Stimulated activated CD4-positive, alpha-beta T cell treated with anti-CD3 and anti-CD28 coated beads, Interleukin-15, amount 100 ng/mL, for 24 hours (primary cell): ENCODE results near the gene SLC29A1.
"Not testable (repeated sequence)": the region's sequence is repeated elsewhere in the genome, so short reads cannot be mapped to it uniquely, and the experiment has no call there.

Experiments
- DNase-seq: peaks from one replicate; pipeline ENCODE4 v3.0.0-alpha.2; 2020

SLC29A1 gene

GRCh38 chr6:44224029-44224964, 902 bp downstream of the SLC29A1 start:
- DNase-seq, result peak; percentile 45

GRCh38 chr6:44224965-44225305, 1.5 kb downstream of the SLC29A1 start:
- no peak for DNase-seq

- no peak for DNase-seq
Measured at GRCh38 chr6:44225579-44226325, 2.4 kb downstream of the SLC29A1 start.

- DNase-seq, result no peak
Measured at GRCh38 chr6:44226368-44227147, 3.2 kb downstream of the SLC29A1 start.

GRCh38 chr6:44227148-44227793, 3.9 kb downstream of the SLC29A1 start:
- no peak for DNase-seq

- DNase-seq, result no peak
Measured at GRCh38 chr6:44228031-44228430, 4.6 kb downstream of the SLC29A1 start.

- no peak for DNase-seq
Measured at GRCh38 chr6:44228433-44228832, 5.0 kb downstream of the SLC29A1 start.

GRCh38 chr6:44228836-44229235, 5.4 kb downstream of the SLC29A1 start:
- no peak for DNase-seq

- no peak for DNase-seq
Measured at GRCh38 chr6:44229376-44230033, 6.1 kb downstream of the SLC29A1 start.

- no peak for DNase-seq
Measured at GRCh38 chr6:44230034-44230675, 6.8 kb downstream of the SLC29A1 start.

- not testable (repeated sequence) for DNase-seq
Measured at GRCh38 chr6:44231426-44231825, 8.0 kb downstream of the SLC29A1 start.

- DNase-seq, result no peak
Measured at GRCh38 chr6:44232676-44233566, 9.5 kb downstream of the SLC29A1 start.

GRCh38 chr6:44233567-44234100, 10.2 kb downstream of the SLC29A1 start:
- DNase-seq, result no peak

GRCh38 chr6:44234101-44235025, 11.0 kb downstream of the SLC29A1 start:
- DNase-seq, result no peak

GRCh38 chr6:44235269-44235668, 11.9 kb downstream of the SLC29A1 start:
- no peak for DNase-seq

- DNase-seq, result no peak
Measured at GRCh38 chr6:44235891-44236516, 12.6 kb downstream of the SLC29A1 start.

- DNase-seq, result peak; percentile 84
Measured at GRCh38 chr6:44237021-44237812, 13.8 kb downstream of the SLC29A1 start.
